Suprapubic skin (tissue), 4 donors: ENCODE results near the gene WNT5B.

ENCODE experiments used
- EP300 ChIP-seq: sonication (generic); formaldehyde crosslinking; IDR thresholded peaks from one replicate; pipeline ENCODE4 v1.6.1; 2017; ENCODE audit warnings: antibody characterized with exemption
- POLR2A ChIP-seq, 2 donors: fragments of 450-650 bp; IDR thresholded peaks; one replicate each; pipeline ENCODE4 v1.6.1; 2017; ENCODE audit warnings: antibody characterized with exemption in 2 of 2, mild to moderate bottlenecking in 2 of 2, moderate library complexity in 2 of 2
- POLR2AphosphoS5 ChIP-seq, 3 donors: sonication (generic); formaldehyde crosslinking; IDR thresholded peaks; one replicate each; pipeline ENCODE4 v1.6.1; 2017; ENCODE audit warnings: antibody characterized with exemption in 3 of 3
- TF ChIP-seq, protein P1 (sequence below), 2 donors: fragments of 200-600 bp in 1 of 2; fragments of 450-650 bp in 1 of 2; sonication (generic) in 1 of 2; IDR thresholded peaks; one replicate each; pipeline ENCODE4 v1.5.1; 2016 to 2019; ENCODE audit warnings: antibody characterized with exemption in 2 of 2, mild to moderate bottlenecking in 1 of 2, moderate library complexity in 1 of 2

DNA sequence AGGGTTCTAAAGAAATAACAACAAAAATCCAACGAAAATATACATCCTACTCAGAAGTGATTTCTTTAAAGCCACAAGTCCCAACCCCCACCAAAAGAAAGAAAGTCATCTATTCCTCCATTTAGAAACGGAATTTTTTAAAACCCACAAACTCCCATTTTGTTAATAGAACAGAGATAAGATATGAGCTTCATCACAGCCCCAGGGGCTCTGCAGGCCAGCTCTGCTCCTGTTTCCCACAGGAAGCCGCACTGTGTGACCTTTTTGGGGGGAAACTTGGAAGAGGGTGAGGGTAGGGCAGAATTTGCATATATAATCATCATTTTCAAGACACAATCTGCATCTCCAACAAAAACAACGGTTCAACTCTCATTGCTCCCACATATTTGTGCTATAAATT lies 37.5 kb upstream of the WNT5B start:
- TF ChIP-seq, protein P1, sequence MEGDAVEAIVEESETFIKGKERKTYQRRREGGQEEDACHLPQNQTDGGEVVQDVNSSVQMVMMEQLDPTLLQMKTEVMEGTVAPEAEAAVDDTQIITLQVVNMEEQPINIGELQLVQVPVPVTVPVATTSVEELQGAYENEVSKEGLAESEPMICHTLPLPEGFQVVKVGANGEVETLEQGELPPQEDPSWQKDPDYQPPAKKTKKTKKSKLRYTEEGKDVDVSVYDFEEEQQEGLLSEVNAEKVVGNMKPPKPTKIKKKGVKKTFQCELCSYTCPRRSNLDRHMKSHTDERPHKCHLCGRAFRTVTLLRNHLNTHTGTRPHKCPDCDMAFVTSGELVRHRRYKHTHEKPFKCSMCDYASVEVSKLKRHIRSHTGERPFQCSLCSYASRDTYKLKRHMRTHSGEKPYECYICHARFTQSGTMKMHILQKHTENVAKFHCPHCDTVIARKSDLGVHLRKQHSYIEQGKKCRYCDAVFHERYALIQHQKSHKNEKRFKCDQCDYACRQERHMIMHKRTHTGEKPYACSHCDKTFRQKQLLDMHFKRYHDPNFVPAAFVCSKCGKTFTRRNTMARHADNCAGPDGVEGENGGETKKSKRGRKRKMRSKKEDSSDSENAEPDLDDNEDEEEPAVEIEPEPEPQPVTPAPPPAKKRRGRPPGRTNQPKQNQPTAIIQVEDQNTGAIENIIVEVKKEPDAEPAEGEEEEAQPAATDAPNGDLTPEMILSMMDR (IDR thresholded peaks at IDR 0.05): no peak
- no peak for TF ChIP-seq POLR2AphosphoS5 (IDR thresholded peaks at IDR 0.05)
- no peak for TF ChIP-seq POLR2A (IDR thresholded peaks at IDR 0.05)
- TF ChIP-seq EP300: no peak
